Myocyte (in vitro differentiated cells): Measurements from ENCODE around the gene LRCH1. TPM values are rescaled to one million over a fixed set of nuclear protein-coding genes. Genes with fewer than 3 reads are reported as not detected.
"Not testable (repeated sequence)": the region's sequence is repeated elsewhere in the genome, so short reads cannot be mapped to it uniquely, and the experiment has no call there.

Source experiments
- DNase-seq: peaks from one replicate; pipeline ENCODE4 v3.0.0-alpha.2; 2012; ENCODE audit warnings: low read depth
- polyA plus RNA-seq: library from polyadenylated mRNA; unstranded; fragments of >200 nt; gene quantifications from one replicate; pipeline ENCODE4 v1.2.1, GENCODE V29; 2012; ENCODE audit warnings: missing spikeins
- total RNA-seq: library from RNA; depleted of rRNA; stranded (reverse); fragments of >200 nt; gene quantifications from 2 replicates; pipeline ENCODE4 v1.2.3, GENCODE V29; 2014

LRCH1 gene
- total RNA-seq = 9.9 and 11.8 TPM in 2 replicates
- polyA plus RNA-seq = 8.7 TPM

DNA sequence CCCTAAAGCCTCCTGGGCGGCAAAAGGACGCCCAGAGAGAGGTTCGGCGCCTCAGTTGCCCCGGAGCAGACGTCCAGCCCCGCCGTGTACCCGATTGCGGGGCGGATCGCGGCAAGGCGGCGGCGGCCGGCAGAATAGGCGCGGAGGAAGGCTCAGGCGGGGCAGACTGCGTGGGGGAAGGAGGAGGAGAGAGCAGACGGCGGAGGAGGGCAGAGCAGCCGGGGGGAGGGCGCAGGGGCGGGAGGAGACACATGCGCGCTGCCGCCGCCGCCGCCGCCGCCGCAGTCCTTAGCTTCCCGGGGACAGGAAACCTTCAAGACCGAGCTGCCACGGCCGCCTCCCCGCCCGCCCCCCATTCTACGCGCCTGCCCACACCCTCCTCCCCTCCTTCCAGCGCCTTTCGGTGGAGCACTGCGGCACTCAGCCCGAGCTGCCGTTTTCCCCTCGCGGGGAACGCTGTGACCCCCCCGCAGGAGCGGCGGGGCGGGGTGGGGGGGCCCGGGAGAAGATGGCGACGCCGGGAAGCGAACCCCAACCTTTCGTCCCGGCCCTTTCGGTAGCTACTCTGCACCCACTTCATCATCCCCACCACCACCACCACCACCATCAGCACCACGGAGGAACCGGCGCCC lies at the start of gene LRCH1:
Gene LRCH1 (plus strand): TSS at position 282 of the 632 bp plus-strand sequence. CDS start 227 bp downstream, at position 509.
- peak; percentile 91 for DNase-seq

- DNase-seq = no peak
Observed at GRCh38 chr13:46504036-46504435, 48.9 kb upstream of the LRCH1 start.

- DNase-seq = no peak
Observed at GRCh38 chr13:46507981-46508380, 45.0 kb upstream of the LRCH1 start.

DNA sequence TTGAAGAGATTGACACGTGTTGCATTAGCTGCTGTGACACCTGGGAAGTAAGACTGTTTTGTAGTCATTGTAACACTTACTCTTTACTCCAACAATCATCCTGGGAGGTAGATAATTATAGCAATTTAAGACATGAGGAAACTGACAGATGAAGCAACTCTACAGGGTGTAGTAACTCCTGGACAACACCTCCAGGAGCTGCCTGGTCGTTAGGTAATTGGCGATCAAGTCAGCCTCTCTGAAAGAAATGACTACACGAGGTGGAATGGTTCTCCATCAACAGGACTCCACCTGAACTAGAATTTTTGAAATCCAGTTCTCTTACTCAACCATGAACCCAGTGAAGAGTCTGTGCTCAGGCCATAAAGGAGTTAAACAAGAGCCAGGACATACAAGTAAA lies 43.0 kb upstream of the LRCH1 start:
- DNase-seq = no peak

DNA sequence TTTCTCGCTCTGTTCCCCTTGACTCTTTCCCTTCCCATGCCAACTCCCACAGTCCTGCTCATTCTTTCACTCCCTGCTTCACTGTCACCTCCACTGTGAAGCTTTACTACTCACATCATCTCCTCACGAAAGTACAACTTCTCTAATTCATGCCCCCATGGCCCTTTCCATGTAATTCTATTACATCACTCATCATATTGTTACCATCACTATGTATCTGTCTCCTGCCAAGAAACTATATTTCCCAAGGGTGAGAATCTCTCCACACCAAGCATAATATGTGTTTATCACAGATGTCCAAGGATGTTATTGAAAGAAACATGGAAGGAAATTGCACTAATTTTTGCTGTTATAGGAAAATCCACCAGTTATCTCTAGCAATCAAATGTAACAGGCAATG lies 37.2 kb upstream of the LRCH1 start:
- DNase-seq = no peak

- DNase-seq = peak; percentile 65
Observed at GRCh38 chr13:46516599-46517338, 36.2 kb upstream of the LRCH1 start.

GRCh38 chr13:46517748-46518147 lies 35.2 kb upstream of the LRCH1 start:
- DNase-seq = not testable (repeated sequence)

- DNase-seq = no peak
Observed at GRCh38 chr13:46519182-46519581, 33.8 kb upstream of the LRCH1 start.

GRCh38 chr13:46520166-46520565 lies 32.8 kb upstream of the LRCH1 start:
- DNase-seq = no peak

- DNase-seq = no peak
Observed at GRCh38 chr13:46521486-46521885, 31.5 kb upstream of the LRCH1 start.

GRCh38 chr13:46521921-46522747 lies 30.8 kb upstream of the LRCH1 start:
- no peak for DNase-seq

- no peak for DNase-seq
Observed at GRCh38 chr13:46522748-46523030, 30.3 kb upstream of the LRCH1 start.

GRCh38 chr13:46523972-46524752 lies 28.8 kb upstream of the LRCH1 start:
- DNase-seq = no peak

- no peak for DNase-seq
Observed at GRCh38 chr13:46526100-46526735, 26.8 kb upstream of the LRCH1 start.

GRCh38 chr13:46526740-46527139 lies 26.2 kb upstream of the LRCH1 start:
- DNase-seq = no peak

DNA sequence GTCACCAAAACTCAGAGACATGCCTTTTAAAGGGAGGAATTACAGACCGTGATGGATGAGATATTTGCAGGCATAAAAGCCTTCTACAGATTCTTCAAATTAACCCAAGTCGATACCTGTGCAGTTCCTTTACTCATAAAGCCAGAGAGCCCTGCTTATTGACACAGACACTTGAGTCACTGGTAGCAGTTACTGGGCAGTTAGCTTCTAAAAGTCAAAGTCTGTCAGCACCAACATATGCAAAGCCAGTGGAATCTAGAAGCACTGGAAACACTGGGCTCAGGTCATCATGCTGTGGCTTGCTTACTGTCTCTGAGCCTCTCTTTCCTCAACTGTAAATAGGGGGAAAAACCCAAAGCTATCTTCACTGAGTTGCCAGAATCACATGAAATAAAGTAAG lies 25.7 kb upstream of the LRCH1 start:
- no peak for DNase-seq

GRCh38 chr13:46529216-46529919 lies 23.6 kb upstream of the LRCH1 start:
- DNase-seq = no peak

- no peak for DNase-seq
Observed at GRCh38 chr13:46530084-46530935, 22.7 kb upstream of the LRCH1 start.

- no peak for DNase-seq
Observed at GRCh38 chr13:46531953-46532352, 21.0 kb upstream of the LRCH1 start.
